Activated CD8-positive, alpha-beta T cell treated with anti-CD3 and anti-CD28 coated beads for 36 hours (primary cell): ENCODE results near the gene ADAMTS9. TPM values are rescaled to one million over a fixed set of nuclear protein-coding genes. Genes with fewer than 3 reads are reported as not detected.
"Not testable (repeated sequence)": the region's sequence is repeated elsewhere in the genome, so short reads cannot be mapped to it uniquely, and the experiment has no call there.

Experiments used
- ATAC-seq: fragments of 200-7000 bp; cut with Tn5 transposase; one replicate; pipeline ENCODE4 v1.10.0; 2021; ENCODE audit warnings: mild to moderate bottlenecking, moderate library complexity
- CTCF ChIA-PET: fragments of 350-600 bp; sonication (Branson Sonifier 250); formaldehyde crosslinking; loops from one replicate; lab custom pipeline; 2021; ENCODE audit warnings: antibody characterized with exemption; lab: Charles Lee
- POLR2A ChIA-PET: fragments of 350-600 bp; sonication (Branson Sonifier 250); formaldehyde crosslinking; loops from one replicate; lab custom pipeline; 2021; ENCODE audit warnings: antibody characterized with exemption; lab: Charles Lee
- DNase-seq: peaks from one replicate; pipeline ENCODE4 v3.0.0-alpha.2; 2020
- H3K27ac Mint-ChIP-seq: one replicate; pipeline ENCODE4 v1.8.0; 2021; ENCODE audit warnings: mild to moderate bottlenecking, mixed read lengths
- H3K27me3 Mint-ChIP-seq: one replicate; pipeline ENCODE4 v1.8.0; 2021; ENCODE audit warnings: mixed read lengths
- H3K36me3 Mint-ChIP-seq: one replicate; pipeline ENCODE4 v1.8.0; 2021; ENCODE audit warnings: low read depth, mixed read lengths
- H3K4me1 Mint-ChIP-seq: one replicate; pipeline ENCODE4 v1.8.0; 2021; ENCODE audit warnings: low read depth, mixed read lengths
- H3K4me3 Mint-ChIP-seq: one replicate; pipeline ENCODE4 v1.8.0; 2021; ENCODE audit warnings: mild to moderate bottlenecking, moderate library complexity, mixed read lengths
- H3K9me3 Mint-ChIP-seq: one replicate; pipeline ENCODE4 v1.8.0; 2021; ENCODE audit warnings: mixed read lengths
- intact Hi-C: fragments of 100-400 bp; cut with micrococcal nuclease; formaldehyde crosslinking; loops from one replicate; pipeline ENCODE4 v1.10.0; 2022
- total RNA-seq, 2 experiments: library from RNA; stranded (reverse); gene quantifications; one replicate each; pipeline ENCODE4 v1.2.3, GENCODE V29; 2021
- TF ChIP-seq, protein P1 (sequence below): fragments of 200-600 bp; IDR thresholded peaks from one replicate; pipeline ENCODE4 v1.8.0; 2022; ENCODE audit warnings: antibody characterized with exemption, mild to moderate bottlenecking

Gene ADAMTS9
- total RNA-seq, 2 experiments from 2014 or later: not detected

DNA sequence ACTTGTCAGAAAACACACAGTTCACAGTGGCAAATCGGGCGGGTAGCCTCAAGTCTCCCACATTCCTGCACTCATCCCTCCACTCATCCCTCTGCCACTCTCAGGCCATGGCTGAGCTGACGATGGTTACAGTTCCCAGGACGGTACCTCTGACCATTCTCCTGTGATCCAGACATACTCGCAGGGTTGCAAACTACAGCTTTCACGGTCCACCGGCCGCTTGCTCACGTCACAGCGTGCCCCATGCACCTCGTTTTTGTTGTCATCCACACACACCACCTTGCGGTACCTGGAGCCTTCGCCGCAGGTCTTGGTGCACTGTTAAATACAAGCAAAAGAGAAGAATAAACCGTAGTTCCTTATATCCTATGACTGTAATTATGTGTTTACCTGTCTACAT, 137.1 kb downstream of the ADAMTS9 start:
- no peak overlapping the region for H3K4me3 Mint-ChIP-seq
- intact Hi-C loops: no loop called here
- TF ChIP-seq, protein P1, sequence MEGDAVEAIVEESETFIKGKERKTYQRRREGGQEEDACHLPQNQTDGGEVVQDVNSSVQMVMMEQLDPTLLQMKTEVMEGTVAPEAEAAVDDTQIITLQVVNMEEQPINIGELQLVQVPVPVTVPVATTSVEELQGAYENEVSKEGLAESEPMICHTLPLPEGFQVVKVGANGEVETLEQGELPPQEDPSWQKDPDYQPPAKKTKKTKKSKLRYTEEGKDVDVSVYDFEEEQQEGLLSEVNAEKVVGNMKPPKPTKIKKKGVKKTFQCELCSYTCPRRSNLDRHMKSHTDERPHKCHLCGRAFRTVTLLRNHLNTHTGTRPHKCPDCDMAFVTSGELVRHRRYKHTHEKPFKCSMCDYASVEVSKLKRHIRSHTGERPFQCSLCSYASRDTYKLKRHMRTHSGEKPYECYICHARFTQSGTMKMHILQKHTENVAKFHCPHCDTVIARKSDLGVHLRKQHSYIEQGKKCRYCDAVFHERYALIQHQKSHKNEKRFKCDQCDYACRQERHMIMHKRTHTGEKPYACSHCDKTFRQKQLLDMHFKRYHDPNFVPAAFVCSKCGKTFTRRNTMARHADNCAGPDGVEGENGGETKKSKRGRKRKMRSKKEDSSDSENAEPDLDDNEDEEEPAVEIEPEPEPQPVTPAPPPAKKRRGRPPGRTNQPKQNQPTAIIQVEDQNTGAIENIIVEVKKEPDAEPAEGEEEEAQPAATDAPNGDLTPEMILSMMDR: no peak
- ChIA-PET CTCF (no interaction called here), POLR2A (no interaction called here)
- ATAC-seq (no peak), DNase-seq (no peak)
- H3K36me3 Mint-ChIP-seq: no peaks in the 10 kb centered on the region
- no peaks in the 10 kb centered on the region for H3K4me1 Mint-ChIP-seq
- no peaks in the 10 kb centered on the region for H3K9me3 Mint-ChIP-seq
- H3K27ac Mint-ChIP-seq: no peak overlapping the region
- peaks cover 2% of the 10 kb centered on the region for H3K27me3 Mint-ChIP-seq

DNA sequence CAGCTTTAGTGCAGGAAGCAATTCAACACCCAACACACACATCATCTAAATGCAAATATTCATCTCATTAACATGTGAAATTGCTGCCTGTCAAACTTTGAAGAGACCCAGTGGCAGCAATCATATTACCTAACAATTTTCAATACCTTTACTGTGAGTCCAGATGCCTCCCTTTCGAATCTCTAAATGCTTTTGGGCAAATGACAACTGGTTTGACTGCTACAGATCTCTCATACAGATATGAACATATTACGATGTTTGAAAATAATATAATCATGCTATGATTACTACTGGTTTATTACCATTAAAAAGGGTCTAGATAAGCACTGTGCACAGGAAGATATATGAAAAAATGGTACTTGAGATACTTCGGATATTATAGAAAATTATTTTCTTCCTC, 137.9 kb downstream of the ADAMTS9 start:
- ATAC-seq (no peak), DNase-seq (no peak)
- H3K27ac Mint-ChIP-seq: no peak overlapping the region
- CTCF ChIA-PET: no interaction called here
- H3K27me3 Mint-ChIP-seq: peaks cover 2% of the 10 kb centered on the region
- H3K9me3 Mint-ChIP-seq: no peaks in the 10 kb centered on the region
- H3K4me3 Mint-ChIP-seq: no peak overlapping the region
- no peaks in the 10 kb centered on the region for H3K36me3 Mint-ChIP-seq
- intact Hi-C loops: no loop called here
- no peaks in the 10 kb centered on the region for H3K4me1 Mint-ChIP-seq
- POLR2A ChIA-PET: no interaction called here
- TF ChIP-seq, protein P1: no peak

DNA sequence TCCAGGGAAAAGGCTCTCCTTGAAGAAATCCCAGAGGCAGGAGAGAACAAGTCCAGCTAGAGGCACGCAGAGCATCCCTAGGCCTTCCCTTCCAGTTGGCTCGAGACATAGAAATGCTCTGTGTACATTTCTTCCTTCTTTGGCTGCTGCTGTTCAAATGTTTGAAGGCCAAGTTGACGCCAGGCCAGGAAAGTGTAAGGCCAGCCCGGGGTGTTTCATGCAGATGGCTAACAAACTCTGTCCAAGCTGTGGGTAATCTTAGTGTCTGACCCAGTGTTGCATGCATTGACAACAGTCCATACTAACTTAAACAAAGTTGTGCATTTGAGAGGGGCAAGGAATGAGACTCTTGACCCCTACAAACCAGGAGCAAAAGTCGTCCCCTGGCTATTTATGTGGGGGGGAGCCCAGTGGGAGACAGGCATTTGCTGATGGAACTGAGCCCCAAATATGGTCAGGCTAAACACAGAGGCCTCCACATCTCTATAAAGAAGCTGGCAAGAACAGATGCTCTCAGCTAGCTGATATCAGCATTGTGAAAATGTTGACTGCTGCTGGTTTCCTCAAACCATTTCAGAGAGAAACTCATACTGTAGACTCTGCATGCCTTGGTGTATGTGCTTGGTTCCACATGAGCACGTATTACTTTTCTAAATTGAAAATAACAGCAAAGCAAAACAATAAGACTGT, 139.5 kb downstream of the ADAMTS9 start:
- TF ChIP-seq, protein P1: no peak
- intact Hi-C loops: no loop called here
- ATAC-seq (no peak), DNase-seq (no peak)
- POLR2A ChIA-PET: no interaction called here
- Mint-ChIP-seq H3K4me3 (no peak overlapping the region), H3K4me1 (no peaks in the 10 kb centered on the region), H3K27me3 (peaks cover 2% of the 10 kb centered on the region), H3K27ac (no peak overlapping the region), H3K36me3 (no peaks in the 10 kb centered on the region), H3K9me3 (no peaks in the 10 kb centered on the region)
- CTCF ChIA-PET: no interaction called here

DNA sequence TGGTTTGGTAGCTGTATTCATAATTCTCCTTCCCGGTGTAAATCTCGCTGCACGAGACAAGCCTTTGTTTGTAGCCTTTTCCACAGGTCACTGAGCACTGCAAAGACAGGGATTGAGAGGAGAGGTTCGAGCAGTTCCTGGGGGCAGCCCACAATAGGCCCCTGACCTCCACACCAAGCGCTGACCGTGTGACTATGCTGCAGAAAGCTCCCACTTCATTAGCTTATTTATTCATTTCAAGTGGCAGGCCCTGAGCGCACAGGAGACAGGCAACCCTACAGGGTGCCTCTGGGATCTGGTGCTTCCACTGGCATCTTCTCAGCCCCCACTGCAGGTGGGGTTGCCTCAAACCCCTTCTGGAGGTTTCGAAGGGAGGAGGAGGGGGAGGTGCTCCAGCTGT, 140.9 kb downstream of the ADAMTS9 start:
- ChIA-PET POLR2A (no interaction called here), CTCF (no interaction called here)
- Mint-ChIP-seq H3K27me3 (no peaks in the 10 kb centered on the region), H3K4me3 (no peak overlapping the region), H3K36me3 (no peaks in the 10 kb centered on the region), H3K27ac (no peak overlapping the region), H3K9me3 (no peaks in the 10 kb centered on the region), H3K4me1 (no peaks in the 10 kb centered on the region)
- TF ChIP-seq, protein P1: no peak
- DNase-seq (no peak), ATAC-seq (no peak)
- intact Hi-C loops: no loop called here

DNA sequence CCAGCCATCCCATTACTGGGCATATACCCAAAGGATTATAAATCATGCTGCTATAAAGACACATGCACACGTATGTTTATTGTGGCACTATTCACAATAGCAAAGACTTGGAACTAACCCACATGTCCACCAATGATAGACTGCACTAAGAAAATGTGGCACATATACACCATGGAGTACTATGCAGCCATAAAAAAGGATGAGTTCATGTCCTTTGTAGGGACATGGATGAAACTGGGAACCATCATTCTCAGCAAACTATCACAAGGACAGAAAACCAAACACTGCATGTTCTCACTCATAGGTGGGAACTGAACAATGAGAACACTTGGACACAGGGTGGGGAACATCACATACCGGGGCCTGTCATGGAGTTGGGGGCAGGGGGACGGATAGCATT, 142.6 kb downstream of the ADAMTS9 start:
- ATAC-seq, POLR2A ChIA-PET, H3K36me3 Mint-ChIP-seq, H3K9me3 Mint-ChIP-seq, DNase-seq, H3K27me3 Mint-ChIP-seq, intact Hi-C loops, H3K4me3 Mint-ChIP-seq, CTCF ChIA-PET, H3K27ac Mint-ChIP-seq, H3K4me1 Mint-ChIP-seq: not testable (repeated sequence)
